Heart right ventricle (tissue), 16 donors: ENCODE data around the gene GALNT8. TPM values are rescaled to one million over a fixed set of nuclear protein-coding genes. Genes with fewer than 3 reads are reported as not detected.

Experiments used
- ATAC-seq, 8 donors: fragments of 200-7000 bp; cut with Tn5 transposase; one replicate each; pipeline ENCODE4 v1.9.1; 2020; ENCODE audit warnings: mild to moderate bottlenecking in 8 of 8, moderate library complexity in 8 of 8, moderate number of reproducible peaks in 1 of 8
- DNase-seq, 2 donors: peaks; one replicate each; pipeline ENCODE4 v3.0.0-alpha.2; 2020
- H3K27ac ChIP-seq, 10 donors: fragments of 200-600 bp; sonication (generic) in 2 of 10; one replicate each; pipeline versions ENCODE4 v1.5.0 to v1.8.0; 2020 to 2022; ENCODE audit warnings: mild to moderate bottlenecking in 3 of 10
- H3K27me3 ChIP-seq, 7 donors: fragments of 200-600 bp; one replicate each; pipeline ENCODE4 v1.8.0; 2021 to 2022; ENCODE audit warnings: mild to moderate bottlenecking in 2 of 7
- H3K36me3 ChIP-seq, 9 donors: fragments of 200-600 bp; sonication (generic) in 1 of 9; one replicate each; pipeline versions ENCODE4 v1.5.0 to v1.8.0; 2020 to 2022; ENCODE audit warnings: mild to moderate bottlenecking in 2 of 9
- H3K4me1 ChIP-seq, 9 donors: fragments of 200-600 bp; sonication (generic) in 1 of 9; one replicate each; pipeline versions ENCODE4 v1.5.0 to v1.8.0; 2020 to 2022; ENCODE audit warnings: mild to moderate bottlenecking in 4 of 9
- H3K4me3 ChIP-seq, 10 donors: fragments of 200-600 bp; sonication (generic) in 2 of 10; one replicate each; pipeline versions ENCODE4 v1.5.0 to v1.8.0; 2020 to 2022; ENCODE audit warnings: mild to moderate bottlenecking in 7 of 10, moderate library complexity in 2 of 10
- H3K9me3 ChIP-seq, 11 donors: fragments of 200-600 bp in 10 of 11; sonication (generic) in 2 of 11; one replicate each; pipeline versions ENCODE4 v1.5.0 to v1.8.0; 2013 to 2022; ENCODE audit warnings: mild to moderate bottlenecking in 2 of 11, control low read depth in 1 of 11, moderate library complexity in 1 of 11
- CTCF ChIP-seq, 9 donors: fragments of 200-600 bp; sonication (generic) in 2 of 9; IDR thresholded peaks; one replicate each; pipeline versions ENCODE4 v1.5.0 to v1.8.0; 2021 to 2022; ENCODE audit warnings: antibody characterized with exemption in 9 of 9, mild to moderate bottlenecking in 5 of 9, moderate library complexity in 1 of 9
- WGBS, 2 donors: extraction: QIAGEN DNeasy Blood & Tissue Kit; methylation state at CpG; one replicate each; pipeline ENCODE4 v1.1.7; 2013; ENCODE audit warnings: inconsistent platforms in 1 of 2; 5-methylcytosine and 5-hydroxymethylcytosine counted together
- intact Hi-C, 10 donors: fragments of 100-400 bp; cut with DNase I; formaldehyde crosslinking; loops; one replicate each; pipeline versions ENCODE4 v1.11.1 to v1.14.2; 2022
- polyA plus RNA-seq, 2 donors: library from polyadenylated mRNA; stranded (reverse); fragments of 200-250 nt; gene quantifications; one replicate each; pipeline ENCODE4 v1.2.3, GENCODE V29; 2013
- total RNA-seq, 10 donors: library from RNA; stranded (reverse); fragmentation: NEBNext Ultra II Directional in 3 of 10; extraction: Animal tissue kit (Norgen Biotek cat#: 25700) in 3 of 10; gene quantifications; one replicate each; pipeline versions ENCODE4 v1.2.1 to v1.2.4, GENCODE V29; 2021 to 2023
- donor health status: Arrhythmogenic right ventricular cardiomyopathy.
- donor health status: ischemic (EF 13 %, LVEDD 7.1; RV severe dilation, severe dysfunction).
- donor health status: healthy with polysubstance abuse.
- donor health status: DM: no; HTN: yes; CAD: no.
- donor health status: DM: no; HTN: no; CAD: no.
- donor health status: ischemic (EF 25% LVEDD 6.9; RV normal size, moderate dysfunction).
- donor health status: ischemic (EF 25% LVEDD 5.7; RV mildly dilated, moderate dysfunction).
- donor health status: healthy.
- donor health status: DM: yes; HTN: yes; CAD: no.
- donor health status: Ischemic cardiomyopathy.
- donor health status: ischemic (EF 35%, LVEDD 5.7; RV mildly dilated, moderate dysfunction).
- donor health status: nonischemic (EF 11% LVEDD 7.7; RV severe dilation, severe dysfunction).
- donor health status: DM: yes; HTN: yes; CAD: no.
- donor health status: PGD.
- donor health status: ischemic (EF 29% LVEDD 5.4; RV normal size, mild dysfunction).
- donor health status: nonischemic (EF 23%, LVEDD 6.1; RV moderate dilation, normal function).

GALNT8 gene
- total and polyA plus RNA-seq, 12 donors = 0.42 to 5.7 (median 1.5) TPM

- 76 to 79% methylated on average over 7 of the region's 7 CpGs for WGBS, 2 donors
- no peak for TF ChIP-seq CTCF (IDR thresholded peaks at IDR 0.05)
- intact Hi-C loops = no loop called here
- Histone ChIP-seq H3K9me3 (no peaks in the 10 kb centered on the region), H3K4me3 (no peak overlapping the region), H3K4me1 (peaks cover 0 to 26% (median 7%) of the 10 kb centered on the region in 9 donors), H3K27me3 (peaks cover 0 to 7% (median 0%) of the 10 kb centered on the region in 7 donors), H3K27ac (no peak overlapping the region), H3K36me3 (no peaks in the 10 kb centered on the region)
- ATAC-seq (peak in 4 of 8 donors; percentile 13 to 50 (median 35)), DNase-seq (no peak)
Observed at GRCh38 chr12:4819654-4820053, 99.5 kb downstream of the GALNT8 start.

- H3K36me3 ChIP-seq = no peaks in the 10 kb centered on the region
- H3K9me3 ChIP-seq = no peaks in the 10 kb centered on the region
- H3K4me1 ChIP-seq = peaks cover 0 to 29% (median 7%) of the 10 kb centered on the region in 9 donors
- intact Hi-C loops = no loop called here
- TF ChIP-seq CTCF (IDR thresholded peaks at IDR 0.05) = no peak
- WGBS, 2 donors = 82 to 87% methylated on average over 9 of the region's 9 CpGs
- DNase-seq = no peak
- H3K27me3 ChIP-seq = no peaks in the 10 kb centered on the region
- ATAC-seq = no peak
- no peak overlapping the region for H3K27ac ChIP-seq
- no peak overlapping the region for H3K4me3 ChIP-seq
Observed at GRCh38 chr12:4820971-4821370, 100.8 kb downstream of the GALNT8 start.

Other genes with a start within 250 kb of the GALNT8 start
- 1 to 10 TPM in 8 of 10 donors, under 1 TPM in 2; 0.35 to 3.4 (median 1.2) TPM for gene RAD51AP1, start 181.5 kb upstream of the GALNT8 start, total RNA-seq
- under 1 TPM; 0.46 to 0.59 TPM for gene RAD51AP1, start 181.5 kb upstream of the GALNT8 start, polyA plus RNA-seq
- gene DYRK4, start 158.2 kb upstream of the GALNT8 start, total RNA-seq = 10 to 100 TPM; 21.2 to 34.3 (median 28.2) TPM
- 10 to 100 TPM; 40.4 to 64.5 TPM for gene DYRK4, start 158.2 kb upstream of the GALNT8 start, polyA plus RNA-seq
- gene AKAP3, start 71.3 kb upstream of the GALNT8 start, total RNA-seq = 1 to 10 TPM; 1.9 to 6.1 (median 3.7) TPM
- gene AKAP3, start 71.3 kb upstream of the GALNT8 start, polyA plus RNA-seq = 1 to 10 TPM in 1 of 2 donors, under 1 TPM in 1; 0.93 to 3.1 TPM
- gene NDUFA9, start 71.3 kb upstream of the GALNT8 start, total RNA-seq = 100 to 1,000 TPM; 209 to 371 (median 332) TPM
- 100 to 1,000 TPM; 173 to 206 TPM for gene NDUFA9, start 71.3 kb upstream of the GALNT8 start, polyA plus RNA-seq
- gene KCNA1, start 189.5 kb downstream of the GALNT8 start, total RNA-seq = under 1 TPM in 1 of 10 donors, not detected in 9; 0.22 TPM
- not detected for gene KCNA1, start 189.5 kb downstream of the GALNT8 start, polyA plus RNA-seq